Liver (tissue), 3 donors: Measurements from ENCODE around the gene MBP.

Experiments
- CTCF ChIP-seq: fragments of 150-350 bp; IDR thresholded peaks from 2 replicates; pipeline ENCODE4 v1.5.1; 2017; ENCODE audit warnings: improper control_type of control experiment, low read depth, low read length; ENCODE audit not compliant: missing input control
- EGR1 ChIP-seq, 2 donors: IDR thresholded peaks; 2 replicates each; pipeline ENCODE4 v1.6.1; 2016 to 2018; ENCODE audit warnings: antibody characterized with exemption in 2 of 2, low read depth in 2 of 2
- FOXA1 ChIP-seq: IDR thresholded peaks from 2 replicates; pipeline ENCODE4 v1.6.1; 2016; ENCODE audit warnings: antibody characterized with exemption
- GABPA ChIP-seq, 2 donors: IDR thresholded peaks in 1 of 2; conservative IDR thresholded peaks in 1 of 2; 2 replicates each; pipeline ENCODE4 v1.6.1; 2016; ENCODE audit warnings: antibody characterized with exemption in 2 of 2, mild to moderate bottlenecking in 1 of 2, moderate library complexity in 1 of 2
- MAX ChIP-seq: IDR thresholded peaks from 2 replicates; pipeline ENCODE4 v1.6.1; 2016; ENCODE audit warnings: antibody characterized with exemption
- RAD21 ChIP-seq, 2 donors: IDR thresholded peaks; 2 replicates each; pipeline ENCODE4 v1.6.1; 2016; ENCODE audit warnings: antibody characterized with exemption in 2 of 2, mild to moderate bottlenecking in 2 of 2
- REST ChIP-seq: IDR thresholded peaks from 2 replicates; pipeline ENCODE4 v1.6.1; 2016; ENCODE audit warnings: antibody characterized with exemption, mild to moderate bottlenecking
- SP1 ChIP-seq: IDR thresholded peaks from 2 replicates; pipeline ENCODE4 v1.6.1; 2018; ENCODE audit warnings: antibody characterized with exemption, mild to moderate bottlenecking
- TAF1 ChIP-seq: conservative IDR thresholded peaks from 2 replicates; pipeline ENCODE4 v1.6.1; 2016; ENCODE audit warnings: antibody characterized with exemption, mild to moderate bottlenecking
- YY1 ChIP-seq: IDR thresholded peaks from 2 replicates; pipeline ENCODE4 v1.6.1; 2016; ENCODE audit warnings: antibody characterized with exemption, mild to moderate bottlenecking
- donor health status: healthy.
- donor health status: healthy.

GRCh38 chr18:77141401-77142118 lies 9.0 kb upstream of the MBP start:
- no peak for TF ChIP-seq CTCF
- TF ChIP-seq MAX = no peak
- TF ChIP-seq TAF1 = no peak
- no peak for TF ChIP-seq EGR1 (IDR thresholded peaks at IDR 0.05; ENCODE audit: low read depth in 2 of 2)
- no peak for TF ChIP-seq GABPA (IDR thresholded peaks at IDR 0.05 in 1 of 2, conservative IDR thresholded peaks at IDR 0.05 in 1 of 2)
- TF ChIP-seq RAD21 (IDR thresholded peaks at IDR 0.05) = no peak
- no peak for TF ChIP-seq REST
- no peak for TF ChIP-seq YY1
- TF ChIP-seq SP1 = no peak
- no peak for TF ChIP-seq FOXA1
